ENCODE measurements around the gene ACSL4.

The ACSL4 gene

GRCh38 chrX:109710181-109710580, 22.9 kb downstream of the ACSL4 start:
- H3K4me3 ChIP-seq (ENCODE audit: low read length), result no peak overlapping the region
- no peak for TF ChIP-seq CTCF (conservative IDR thresholded peaks at IDR 0.05; ENCODE audit: low read depth, low read length)
- DNase-seq (ENCODE audit: low read depth), result no peak

- H3K4me3 ChIP-seq (ENCODE audit: low read length), result no peak overlapping the region
- TF ChIP-seq CTCF (conservative IDR thresholded peaks at IDR 0.05; ENCODE audit: low read depth, low read length), result no peak
- DNase-seq (ENCODE audit: low read depth), result no peak
These were observed 23.9 kb downstream of the ACSL4 start for GRCh38 chrX:109709129-109709631.

- TF ChIP-seq CTCF (conservative IDR thresholded peaks at IDR 0.05; ENCODE audit: low read depth, low read length), result no peak
- H3K4me3 ChIP-seq (ENCODE audit: low read length), result no peak overlapping the region
- DNase-seq (ENCODE audit: low read depth), result no peak
These were observed 25.3 kb downstream of the ACSL4 start for GRCh38 chrX:109707720-109708119.

- no peak for DNase-seq (ENCODE audit: low read depth)
- TF ChIP-seq CTCF (conservative IDR thresholded peaks at IDR 0.05; ENCODE audit: low read depth, low read length), result no peak
- H3K4me3 ChIP-seq (ENCODE audit: low read length), result no peak overlapping the region
These were observed 25.7 kb downstream of the ACSL4 start for GRCh38 chrX:109707319-109707718.

- no peak overlapping the region for H3K4me3 ChIP-seq (ENCODE audit: low read length)
- no peak for DNase-seq (ENCODE audit: low read depth)
- no peak for TF ChIP-seq CTCF (conservative IDR thresholded peaks at IDR 0.05; ENCODE audit: low read depth, low read length)
These were observed 28.5 kb downstream of the ACSL4 start for GRCh38 chrX:109704563-109704962.

DNA sequence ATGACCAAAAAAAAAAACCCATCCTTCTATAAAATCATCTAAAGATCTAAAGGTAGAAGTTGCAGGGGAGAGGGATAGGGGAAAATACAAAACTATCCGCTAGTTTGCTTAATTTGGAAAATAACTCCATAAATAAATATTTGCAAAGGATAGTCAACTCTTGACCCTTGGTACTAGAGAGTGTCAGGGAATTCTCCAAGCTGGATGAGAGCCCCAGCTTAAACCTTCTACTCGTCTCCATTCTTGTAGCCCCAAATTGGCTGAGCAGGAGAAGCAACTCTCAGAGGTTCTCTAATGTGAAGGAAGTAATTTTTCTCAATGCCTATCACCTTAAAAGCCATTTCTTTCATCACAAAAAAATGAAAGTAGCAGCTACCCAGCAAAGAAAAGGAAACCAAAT, 35.2 kb downstream of the ACSL4 start:
- no peak for TF ChIP-seq CTCF (conservative IDR thresholded peaks at IDR 0.05; ENCODE audit: low read depth, low read length)
- no peak overlapping the region for H3K4me3 ChIP-seq (ENCODE audit: low read length)

GRCh38 chrX:109696146-109696740, 36.8 kb downstream of the ACSL4 start:
- H3K4me3 ChIP-seq (ENCODE audit: low read length), result no peak overlapping the region
- no peak for TF ChIP-seq CTCF (conservative IDR thresholded peaks at IDR 0.05; ENCODE audit: low read depth, low read length)
- DNase-seq (ENCODE audit: low read depth), result no peak

More for the DNA sequence above, 35.2 kb downstream of the ACSL4 start:
- no peak for DNase-seq (ENCODE audit: low read depth)
